NCI-H526 (cell line): ENCODE data around the gene MINDY1.
A peak's percentile ranks its signal among the peaks of the same experiment; 100 is the strongest.

Experiments
- DNase-seq, 2 experiments: peaks; one replicate each; lab custom pipeline; 2025; lab: John Stamatoyannopoulos, UW

The MINDY1 gene

DNA sequence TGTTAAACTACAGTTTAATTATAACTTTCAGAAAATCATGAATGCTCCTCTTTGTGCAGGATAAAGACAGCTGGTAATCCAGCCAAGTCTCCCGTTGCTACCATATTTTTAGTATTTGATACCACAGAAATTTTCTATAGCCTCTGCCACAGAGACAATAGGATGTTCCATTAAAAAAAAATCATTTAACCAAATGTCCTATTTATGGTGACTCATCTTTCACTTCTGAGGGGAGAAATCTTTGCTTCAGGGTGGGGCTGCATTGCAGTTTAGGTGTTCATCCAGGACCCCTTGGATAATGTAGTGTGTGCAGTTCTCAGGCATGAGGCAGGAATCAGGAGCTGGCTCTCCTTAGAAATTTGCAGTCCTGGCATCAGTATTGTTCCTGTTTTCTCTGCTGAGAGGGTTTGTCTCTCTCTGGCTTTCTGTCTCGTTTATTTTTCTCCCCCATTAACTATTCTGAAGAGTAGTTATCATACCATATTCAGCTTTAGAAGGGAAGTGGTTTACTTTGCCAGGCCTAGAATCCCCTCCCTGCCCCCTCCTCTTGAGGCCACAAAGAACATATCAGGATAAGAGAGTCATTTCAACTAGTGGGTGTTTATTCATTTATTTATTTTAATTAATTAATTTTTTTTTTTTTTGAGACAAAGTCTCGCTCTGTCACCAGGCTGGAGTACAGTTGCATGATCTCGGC, 4.6 kb upstream of the MINDY1 start:
- DNase-seq = no peak

DNA sequence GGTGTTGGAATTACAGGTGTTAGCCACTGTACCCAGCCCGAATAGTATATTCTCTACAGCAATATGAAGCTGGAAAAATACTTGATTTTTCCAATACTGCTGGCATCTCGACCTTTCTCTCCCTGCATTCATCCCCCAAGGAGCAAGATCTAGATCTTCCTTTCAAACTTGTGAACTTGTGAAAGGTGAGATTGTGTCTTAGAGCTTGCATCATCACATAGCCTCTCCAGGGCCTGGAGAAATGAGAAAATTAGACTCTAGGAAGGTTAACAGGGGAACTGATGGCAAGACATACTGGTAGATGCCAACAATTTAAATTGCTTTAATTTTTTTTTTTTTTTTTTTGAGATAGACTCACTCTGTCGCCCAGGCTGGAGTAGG, 3.6 kb upstream of the MINDY1 start:
- no peak for DNase-seq

- no peak for DNase-seq
Observed at GRCh38 chr1:151009674-151010345, 3.1 kb upstream of the MINDY1 start.

- DNase-seq = no peak
Observed at GRCh38 chr1:151009206-151009587, 2.5 kb upstream of the MINDY1 start.

- peak; percentile 98 to 100 for DNase-seq
Observed at GRCh38 chr1:151008244-151009205, 1.8 kb upstream of the MINDY1 start, which contains the start of gene PRUNE1. PRUNE1 (plus strand) TSS chr1:151008449; CDS start chr1:151008633, 184 bp downstream.

DNA sequence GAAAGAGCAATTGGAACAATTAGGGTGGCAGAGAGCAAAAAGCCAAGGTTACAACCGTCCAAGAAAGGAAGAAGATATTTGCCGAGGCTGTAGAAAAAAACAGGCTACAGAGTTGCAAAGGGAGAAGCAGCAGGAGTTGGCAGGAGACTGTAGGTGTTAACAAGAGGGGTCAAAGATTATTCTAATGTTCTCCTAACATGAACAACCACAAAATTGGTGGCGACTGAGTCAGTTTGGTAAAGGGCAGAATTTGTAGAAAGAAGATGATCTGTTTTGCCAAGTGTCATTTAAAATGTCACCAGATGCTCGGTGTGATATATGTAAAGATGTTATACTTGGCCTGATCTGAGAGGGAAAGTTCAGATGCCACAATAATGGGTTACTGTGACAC, 1.1 kb upstream of the MINDY1 start:
- DNase-seq = no peak

DNA sequence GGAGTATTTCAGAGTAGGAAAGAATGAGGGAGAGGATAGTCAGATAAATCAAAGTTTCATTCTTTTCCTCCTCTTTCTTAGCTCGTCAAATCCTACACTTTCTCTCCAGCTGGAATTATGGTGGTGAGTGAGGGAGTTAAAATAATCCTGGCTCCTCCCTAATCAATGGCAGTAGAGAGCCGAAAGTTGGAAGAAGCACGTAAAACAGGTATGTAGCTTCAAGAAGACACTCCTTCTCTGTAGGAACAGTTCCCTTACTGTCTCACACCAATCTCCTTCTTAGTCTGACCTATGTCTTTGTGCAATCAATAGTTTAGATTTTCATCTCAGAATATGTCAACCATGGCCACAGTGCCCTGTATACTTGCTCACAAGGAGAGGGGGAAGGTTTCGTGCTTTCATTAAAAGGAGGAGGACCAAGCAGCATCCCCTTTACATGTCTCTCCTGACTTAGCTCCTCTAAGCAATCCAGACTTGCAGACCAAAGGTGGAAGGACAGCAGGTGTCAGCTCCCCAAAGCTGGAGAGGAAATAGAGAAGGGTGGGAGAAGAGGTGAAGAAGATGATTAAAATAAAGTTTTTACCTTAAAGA, 878 bp downstream of the MINDY1 start:
- DNase-seq = peak; percentile 71 to 77

DNA sequence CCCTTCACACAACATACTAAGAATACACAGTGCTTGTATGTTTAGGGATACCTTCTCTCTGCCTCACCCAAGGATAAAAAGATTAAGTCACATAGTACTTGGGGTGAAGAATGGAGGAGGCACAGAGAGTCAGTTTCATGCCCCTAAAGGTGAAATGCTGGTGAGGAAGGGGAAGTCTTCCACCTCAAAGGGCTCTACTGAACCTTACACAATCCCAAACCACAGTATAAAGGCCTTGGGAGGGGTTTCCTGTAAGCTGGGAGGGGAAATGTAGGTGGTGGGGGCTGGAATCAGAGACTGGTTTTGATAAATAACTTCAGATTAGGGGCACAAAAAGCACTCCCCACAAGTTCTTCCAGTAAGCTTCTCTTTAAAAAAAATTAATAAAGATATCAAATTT, 3.5 kb downstream of the MINDY1 start:
- DNase-seq = no peak

DNA sequence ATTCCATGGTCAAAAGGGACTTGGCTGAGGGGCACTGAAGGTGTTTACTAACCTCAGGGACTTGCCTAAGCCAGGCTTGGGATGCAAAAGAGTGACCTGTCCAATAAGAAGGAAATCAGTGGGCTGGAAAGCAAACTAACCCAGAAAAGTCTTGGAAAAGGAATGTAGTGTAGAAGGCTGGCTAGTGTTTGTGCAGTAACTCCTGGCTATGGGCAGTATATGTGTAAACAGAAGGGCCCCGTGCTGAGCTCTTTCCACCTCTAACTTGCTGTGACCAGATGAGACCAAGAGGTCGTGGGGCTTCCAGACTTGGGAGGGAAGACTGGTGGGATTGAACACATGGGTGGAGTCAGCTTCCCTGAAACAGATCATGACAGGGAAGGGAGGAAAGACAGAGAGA, 4.1 kb downstream of the MINDY1 start:
- DNase-seq = no peak

- DNase-seq = no peak
Observed at GRCh38 chr1:151002051-151002450, 4.7 kb downstream of the MINDY1 start.

DNA sequence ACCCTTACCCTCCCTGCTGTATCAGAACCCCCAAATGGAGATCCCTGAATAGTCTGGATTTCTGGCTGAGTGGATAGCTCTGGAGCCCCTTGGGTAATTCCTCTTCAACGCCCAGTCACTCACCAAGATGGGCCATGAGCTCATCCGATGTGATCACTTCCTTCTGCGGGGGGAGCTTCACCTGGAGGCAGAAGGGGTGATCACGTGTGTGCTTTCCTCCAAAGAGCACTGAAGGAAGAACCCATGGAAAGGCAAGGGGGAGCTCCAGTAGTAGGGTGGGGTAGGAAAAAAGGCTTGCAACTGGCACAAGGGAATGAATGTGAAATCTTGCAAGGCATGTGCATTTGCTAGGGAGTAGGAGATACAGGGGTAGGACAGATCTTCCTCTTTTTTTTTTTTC, 5.1 kb downstream of the MINDY1 start:
- DNase-seq = no peak

- DNase-seq = no peak
Observed at GRCh38 chr1:151000408-151000807, 6.3 kb downstream of the MINDY1 start.

GRCh38 chr1:150999926-151000325, 6.8 kb downstream of the MINDY1 start:
- no peak for DNase-seq

DNA sequence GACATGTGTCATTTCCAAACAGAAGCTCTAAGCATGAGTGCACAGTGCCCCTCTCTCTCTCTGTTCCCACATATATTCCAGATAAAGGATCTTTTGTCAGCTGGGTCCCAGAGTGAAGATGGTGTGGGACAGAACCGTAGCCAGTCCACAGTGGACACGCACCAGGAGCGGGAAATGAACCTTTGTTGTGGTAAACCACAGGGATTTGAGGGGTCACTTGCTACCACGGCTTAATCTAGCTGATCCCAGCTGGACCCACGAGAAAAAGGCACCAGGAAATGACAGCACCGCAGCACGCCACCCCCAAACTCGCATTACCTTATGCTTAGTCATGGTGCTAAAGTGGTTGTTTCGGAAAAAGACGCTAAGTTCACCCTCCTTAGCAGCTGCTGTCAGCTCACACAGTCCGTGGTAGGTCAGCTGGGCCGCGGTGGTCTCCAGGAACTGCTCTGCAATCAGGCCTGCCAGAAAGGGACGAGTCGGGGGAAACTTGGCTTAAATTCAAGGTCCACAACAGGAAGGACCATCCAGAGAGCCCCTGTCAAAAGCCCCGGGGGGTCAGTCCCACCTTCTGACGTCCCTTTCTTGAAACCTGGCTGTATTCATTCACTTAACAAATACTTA, 7.5 kb downstream of the MINDY1 start:
- no peak for DNase-seq

DNA sequence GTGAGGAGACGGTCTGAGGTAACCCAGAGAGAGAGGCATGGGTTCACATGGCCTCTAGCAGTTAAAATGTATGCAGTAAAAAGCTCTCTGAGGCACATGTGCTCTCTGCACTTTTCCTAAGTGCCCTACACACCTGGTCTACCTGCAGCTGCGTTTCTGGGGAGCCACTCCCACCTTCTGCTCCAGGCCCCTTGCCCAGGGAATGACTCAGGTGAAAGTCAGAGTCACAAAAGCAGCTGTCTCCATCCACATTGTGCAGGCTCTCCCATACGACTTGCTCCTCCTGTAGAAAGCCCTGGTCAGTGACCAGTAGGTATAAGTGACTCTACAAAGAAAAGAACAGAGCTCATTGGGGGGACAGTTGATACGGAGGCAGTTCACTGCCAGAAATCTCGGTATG, 8.8 kb downstream of the MINDY1 start:
- peak in 1 of 2 experiments; percentile 32 for DNase-seq

GRCh38 chr1:150997126-150997872, 9.4 kb downstream of the MINDY1 start:
- DNase-seq = no peak

DNA sequence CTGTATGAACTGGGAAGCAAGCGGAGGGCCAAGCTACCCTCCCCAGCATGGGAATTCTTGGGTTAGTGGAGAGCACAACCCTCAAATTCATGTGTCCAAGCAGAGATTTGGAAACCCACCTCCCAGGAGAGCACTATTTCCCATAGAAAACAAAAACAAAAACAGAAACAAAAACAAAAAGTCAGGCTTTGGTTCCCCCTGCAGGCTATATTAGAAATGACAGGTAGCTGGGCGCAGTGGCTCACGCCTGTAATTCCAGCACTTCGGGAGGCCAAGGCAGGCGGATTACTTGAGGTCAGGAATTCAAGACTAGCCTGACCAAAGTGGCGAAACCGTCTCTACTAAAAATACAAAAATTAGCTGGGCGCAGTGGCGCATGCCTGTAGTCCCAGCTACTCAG, 10.8 kb downstream of the MINDY1 start:
- peak; percentile 16 to 57 for DNase-seq

- no peak for DNase-seq
Observed at GRCh38 chr1:150995460-150995859, 11.2 kb downstream of the MINDY1 start.

DNA sequence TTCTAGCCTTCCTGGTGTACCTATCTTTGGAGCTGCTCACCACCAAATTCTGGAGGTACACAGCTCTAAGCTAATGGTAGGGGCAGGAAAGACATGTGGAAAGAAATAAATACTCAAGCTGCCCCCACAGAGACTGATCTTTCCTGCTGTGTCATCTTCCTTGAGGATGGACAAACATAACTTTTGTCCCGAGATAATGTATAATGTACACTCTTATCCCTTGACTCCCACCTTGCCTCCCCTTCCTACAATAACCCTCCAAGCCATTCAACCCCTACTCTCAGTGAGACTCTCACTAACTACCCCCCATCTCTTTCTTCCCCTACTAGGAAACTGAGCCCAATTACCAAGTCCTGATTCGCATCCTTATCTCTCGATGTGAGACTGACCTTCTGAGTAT, 12.5 kb downstream of the MINDY1 start:
- no peak for DNase-seq

DNA sequence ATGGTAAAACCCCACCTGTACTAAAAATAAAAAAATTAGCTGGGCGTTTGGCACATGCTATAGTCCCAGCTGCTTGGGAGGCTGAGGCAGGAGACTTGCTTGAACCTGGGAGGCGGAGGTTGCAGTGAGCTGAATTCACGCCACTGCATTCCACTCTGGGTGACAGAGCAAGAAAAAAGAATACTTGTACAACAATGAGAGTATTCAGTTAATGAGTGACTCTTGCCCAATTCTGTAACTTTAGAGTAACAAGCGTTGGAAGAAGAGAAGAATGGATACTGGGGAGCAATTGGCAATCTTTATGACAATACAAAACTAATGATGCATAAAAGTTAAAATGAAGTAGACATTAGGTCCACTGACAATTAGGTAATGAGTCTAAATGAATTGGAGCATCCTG, 14.1 kb downstream of the MINDY1 start:
- DNase-seq = no peak

- no peak for DNase-seq
Observed at GRCh38 chr1:150987924-150988323, 18.8 kb downstream of the MINDY1 start.
